HEK293 (cell line): Measurements from ENCODE around the gene DYNLT3.

Experiments
- CTCF ChIA-PET: fragments of 350-600 bp; formaldehyde crosslinking; extraction: SDS; loops from one replicate; lab custom pipeline; 2021; ENCODE audit warnings: antibody characterized with exemption; lab: Yijun Ruan, JAX
- POLR2A ChIA-PET: fragments of 300-600 bp; formaldehyde crosslinking; extraction: SDS; loops from one replicate; lab custom pipeline; 2020; ENCODE audit warnings: antibody characterized with exemption, inconsistent platforms; lab: Yijun Ruan, JAX
- H3K27ac ChIP-seq: fragments of 200-500 bp; sonication (Bioruptor generic); 2 replicates; pipeline ENCODE4 v1.5.1; 2014; ENCODE audit warnings: low read depth, low read length, control low read depth, inconsistent platforms; ENCODE audit errors: extremely low read depth
- H3K36me3 ChIP-seq, 2 experiments: fragments of 200-500 bp in 1 of 2; sonication (Bioruptor generic) in 1 of 2; 1 replicate in 1 of 2; 2 replicates in 1 of 2; pipeline ENCODE4 v1.5.1; 2014 to 2017; ENCODE audit warnings: inconsistent platforms in 2 of 2, low read length in 2 of 2; ENCODE audit not compliant: control insufficient read depth in 2 of 2, insufficient read depth in 1 of 2
- H3K4me1 ChIP-seq: fragments of 200-500 bp; sonication (Bioruptor generic); 2 replicates; pipeline ENCODE4 v1.5.1; 2014; ENCODE audit warnings: mild to moderate bottlenecking, low read length, inconsistent platforms; ENCODE audit not compliant: control insufficient read depth, insufficient read depth
- H3K4me3 ChIP-seq: 2 replicates; pipeline ENCODE4 v1.5.1; 2011; ENCODE audit warnings: low read depth, mild to moderate bottlenecking, control low read depth, low read length, moderate library complexity
- H3K9me3 ChIP-seq: fragments of 200-500 bp; sonication (Bioruptor generic); 2 replicates; pipeline ENCODE4 v1.5.1; 2014; ENCODE audit warnings: low read depth, low read length, inconsistent platforms; ENCODE audit not compliant: control insufficient read depth, insufficient read depth
- FEZF1 ChIP-seq: fragments of 450-650 bp; formaldehyde crosslinking; IDR thresholded peaks from 2 replicates; pipeline ENCODE4 v1.5.1; 2016; ENCODE audit warnings: missing biosample characterization, missing genetic modification characterization
- IKZF3 ChIP-seq: fragments of 450-650 bp; IDR thresholded peaks from 2 replicates; pipeline ENCODE4 v1.5.0; 2018; ENCODE audit warnings: missing biosample characterization, mild to moderate bottlenecking, missing genetic modification characterization, moderate library complexity
- KLF8 ChIP-seq: fragments of 450-650 bp; formaldehyde crosslinking; IDR thresholded peaks from 2 replicates; pipeline ENCODE4 v1.5.1; 2016; ENCODE audit warnings: missing biosample characterization, missing genetic modification characterization
- PRDM1 ChIP-seq: fragments of 450-650 bp; formaldehyde crosslinking; IDR thresholded peaks from 2 replicates; pipeline ENCODE4; 2016; ENCODE audit warnings: missing biosample characterization, missing genetic modification characterization
- SCRT1 ChIP-seq: fragments of 450-650 bp; formaldehyde crosslinking; IDR thresholded peaks from 2 replicates; pipeline ENCODE4 v1.5.1; 2016; ENCODE audit warnings: missing biosample characterization, missing genetic modification characterization, borderline replicate concordance
- ZBTB21 ChIP-seq: fragments of 450-650 bp; formaldehyde crosslinking; IDR thresholded peaks from 2 replicates; pipeline ENCODE4 v1.5.1; 2017; ENCODE audit warnings: missing biosample characterization, missing genetic modification characterization
- ZNF133 ChIP-seq: fragments of 450-650 bp; formaldehyde crosslinking; IDR thresholded peaks from 2 replicates; pipeline ENCODE4 v1.5.1; 2016; ENCODE audit warnings: missing biosample characterization, missing genetic modification characterization
- ZNF292 ChIP-seq: fragments of 450-650 bp; formaldehyde crosslinking; IDR thresholded peaks from 2 replicates; pipeline ENCODE4 v1.5.1; 2016; ENCODE audit warnings: low read depth, missing biosample characterization, missing genetic modification characterization, borderline replicate concordance
- ZNF335 ChIP-seq: fragments of 450-650 bp; formaldehyde crosslinking; conservative IDR thresholded peaks from 2 replicates; pipeline ENCODE4 v1.5.1; 2016; ENCODE audit warnings: missing biosample characterization, missing genetic modification characterization
- ZNF341 ChIP-seq: fragments of 450-650 bp; formaldehyde crosslinking; IDR thresholded peaks from 2 replicates; pipeline ENCODE4; 2016; ENCODE audit warnings: low read depth, missing biosample characterization, missing genetic modification characterization
- ZNF366 ChIP-seq: fragments of 450-650 bp; formaldehyde crosslinking; conservative IDR thresholded peaks from 2 replicates; pipeline ENCODE4 v1.5.1; 2016; ENCODE audit warnings: missing biosample characterization, missing genetic modification characterization
- ZNF416 ChIP-seq: fragments of 450-650 bp; formaldehyde crosslinking; IDR thresholded peaks from 2 replicates; pipeline ENCODE4 v1.5.1; 2016; ENCODE audit warnings: missing biosample characterization, missing genetic modification characterization
- ZNF596 ChIP-seq: fragments of 450-650 bp; IDR thresholded peaks from 2 replicates; pipeline ENCODE4 v1.5.0; 2018; ENCODE audit warnings: missing biosample characterization, mild to moderate bottlenecking, missing genetic modification characterization, moderate library complexity
- ZNF629 ChIP-seq: fragments of 450-650 bp; formaldehyde crosslinking; IDR thresholded peaks from 2 replicates; pipeline ENCODE4 v1.5.1; 2017; ENCODE audit warnings: missing biosample characterization, missing genetic modification characterization
- ZNF658 ChIP-seq: fragments of 450-650 bp; formaldehyde crosslinking; IDR thresholded peaks from 2 replicates; pipeline ENCODE4; 2016; ENCODE audit warnings: missing biosample characterization, missing genetic modification characterization
- ZNF660 ChIP-seq: fragments of 450-650 bp; IDR thresholded peaks from 2 replicates; pipeline ENCODE4 v1.5.1; 2018; ENCODE audit warnings: missing biosample characterization, mild to moderate bottlenecking, missing genetic modification characterization
- ZNF76 ChIP-seq: fragments of 450-650 bp; formaldehyde crosslinking; IDR thresholded peaks from 2 replicates; pipeline ENCODE4; 2016; ENCODE audit warnings: low read depth, missing biosample characterization, missing genetic modification characterization, borderline replicate concordance
- ZNF843 ChIP-seq: fragments of 450-650 bp; formaldehyde crosslinking; IDR thresholded peaks from 2 replicates; pipeline ENCODE4 v1.5.1; 2016; ENCODE audit warnings: missing biosample characterization, missing genetic modification characterization
- ZSCAN30 ChIP-seq: fragments of 450-650 bp; IDR thresholded peaks from 2 replicates; pipeline ENCODE4 v1.5.1; 2018; ENCODE audit warnings: missing biosample characterization, mild to moderate bottlenecking, missing genetic modification characterization, moderate library complexity
- ZXDB ChIP-seq: fragments of 450-650 bp; formaldehyde crosslinking; IDR thresholded peaks from 2 replicates; pipeline ENCODE4 v1.5.1; 2016; ENCODE audit warnings: missing biosample characterization, missing genetic modification characterization
- TF ChIP-seq, protein P1 (sequence below): fragments of 450-650 bp; formaldehyde crosslinking; IDR thresholded peaks from 2 replicates; pipeline ENCODE4 v1.5.1; 2017; ENCODE audit warnings: missing biosample characterization, missing genetic modification characterization
- TF ChIP-seq, protein P2 (sequence below): fragments of 450-650 bp; formaldehyde crosslinking; IDR thresholded peaks from 2 replicates; pipeline ENCODE4 v1.5.1; 2016; ENCODE audit warnings: missing biosample characterization, missing genetic modification characterization
- TF ChIP-seq, protein P3 (sequence below): fragments of 450-650 bp; formaldehyde crosslinking; IDR thresholded peaks from 2 replicates; pipeline ENCODE4 v1.5.1; 2017; ENCODE audit warnings: missing biosample characterization, missing genetic modification characterization

Gene DYNLT3

DNA sequence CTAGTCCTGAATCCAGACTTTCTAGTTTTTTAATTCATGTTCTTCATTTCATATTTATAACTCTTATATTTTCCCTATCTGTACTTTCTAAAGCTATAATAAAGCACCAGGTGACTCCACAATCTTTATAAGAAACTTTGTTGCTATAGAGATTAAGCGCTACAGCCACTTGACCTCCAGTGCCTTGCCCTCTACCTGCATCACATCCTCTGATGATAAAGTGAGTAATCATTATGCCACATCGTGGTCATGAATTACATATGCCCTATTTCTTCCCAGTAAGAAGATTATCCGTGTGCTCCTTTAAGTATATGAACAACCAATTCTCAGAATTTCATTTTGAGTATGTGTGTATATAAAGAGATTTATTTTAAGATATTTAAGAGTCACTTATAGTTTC is 6.8 kb upstream of the DYNLT3 start (continued):
- TF ChIP-seq ZNF292 (tag by site-specific recombination) (no peak), ZSCAN30 (tag by site-specific recombination) (no peak), ZNF133 (tag by site-specific recombination) (no peak), KLF8 (tag by site-specific recombination) (no peak)
- TF ChIP-seq, protein P1, sequence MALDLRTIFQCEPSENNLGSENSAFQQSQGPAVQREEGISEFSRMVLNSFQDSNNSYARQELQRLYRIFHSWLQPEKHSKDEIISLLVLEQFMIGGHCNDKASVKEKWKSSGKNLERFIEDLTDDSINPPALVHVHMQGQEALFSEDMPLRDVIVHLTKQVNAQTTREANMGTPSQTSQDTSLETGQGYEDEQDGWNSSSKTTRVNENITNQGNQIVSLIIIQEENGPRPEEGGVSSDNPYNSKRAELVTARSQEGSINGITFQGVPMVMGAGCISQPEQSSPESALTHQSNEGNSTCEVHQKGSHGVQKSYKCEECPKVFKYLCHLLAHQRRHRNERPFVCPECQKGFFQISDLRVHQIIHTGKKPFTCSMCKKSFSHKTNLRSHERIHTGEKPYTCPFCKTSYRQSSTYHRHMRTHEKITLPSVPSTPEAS = no peak

DNA sequence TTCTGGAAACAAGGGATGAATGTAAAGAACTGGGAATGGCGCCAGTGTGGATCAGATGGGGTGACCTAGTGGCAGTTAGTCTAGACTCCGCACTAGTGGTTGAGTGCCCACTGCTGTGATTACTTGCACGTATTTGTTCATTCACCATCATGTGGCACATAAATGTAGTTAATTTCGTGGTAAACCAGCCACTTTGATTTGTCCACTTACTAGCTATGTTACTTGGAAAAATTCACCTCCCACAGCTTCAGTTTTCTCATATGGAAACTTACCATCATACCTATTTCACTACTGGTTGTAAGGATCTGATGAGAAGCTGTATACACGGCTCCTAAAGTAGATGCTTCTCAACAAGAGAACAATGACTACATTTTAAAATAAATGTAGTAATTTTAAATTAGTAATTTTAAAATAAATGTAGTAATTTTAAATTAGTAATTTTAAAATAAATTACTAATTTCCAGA is 394 bp upstream of the DYNLT3 start:
- CTCF ChIA-PET = interaction anchor here (0.7 to 1.4 kb wide), 2 partner anchors 23 to 61 kb away, joined by 3 to 5 read pairs; no protein-coding TSS in a partner anchor

DNA sequence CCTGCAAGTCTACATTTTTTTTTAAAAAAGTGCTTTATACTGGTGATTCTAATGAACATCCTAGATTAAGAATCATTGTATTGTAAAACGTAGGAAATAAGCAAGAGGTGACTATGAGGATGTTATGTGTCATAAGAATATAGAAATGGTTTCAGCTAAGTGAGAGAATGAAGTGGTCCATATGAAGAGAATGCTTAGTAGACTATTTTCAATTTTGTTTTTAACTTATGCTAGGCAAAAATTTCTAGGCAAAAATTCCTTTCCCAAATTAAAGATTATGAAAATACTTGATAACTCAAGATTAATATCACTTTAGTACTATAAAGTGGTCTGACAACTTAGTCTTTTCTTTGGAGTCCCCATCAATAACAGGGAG is 825 bp downstream of the DYNLT3 start:
- no peaks in the 10 kb centered on the region for H3K4me1 ChIP-seq
- peak overlapping the region; percentile 64 for H3K27ac ChIP-seq
- CTCF ChIA-PET = interaction anchor here (1.0 kb wide), 1 partner anchor 21 kb away, joined by 3 read pairs; no protein-coding TSS in a partner anchor
- no peaks in the 10 kb centered on the region for H3K36me3 ChIP-seq
- POLR2A ChIA-PET = interaction anchor here (1.0 kb wide), 1 partner anchor 13 kb away, joined by 7 read pairs; no protein-coding TSS in a partner anchor
- TF ChIP-seq, protein P2, sequence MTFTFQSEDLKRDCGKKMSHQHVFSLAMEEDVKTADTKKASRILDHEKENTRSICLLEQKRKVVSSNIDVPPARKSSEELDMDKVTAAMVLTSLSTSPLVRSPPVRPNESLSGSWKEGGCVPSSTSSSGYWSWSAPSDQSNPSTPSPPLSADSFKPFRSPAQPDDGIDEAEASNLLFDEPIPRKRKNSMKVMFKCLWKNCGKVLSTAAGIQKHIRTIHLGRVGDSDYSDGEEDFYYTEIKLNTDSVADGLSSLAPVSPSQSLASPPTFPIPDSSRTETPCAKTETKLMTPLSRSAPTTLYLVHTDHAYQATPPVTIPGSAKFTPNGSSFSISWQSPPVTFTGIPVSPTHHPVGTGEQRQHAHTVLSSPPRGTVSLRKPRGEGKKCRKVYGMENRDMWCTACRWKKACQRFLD (tag by site-specific recombination) = no peak
- TF ChIP-seq ZNF335 (tag by site-specific recombination) = 0 out of 2 replicates have a peak, but pooled peaks have one; percentile 10
- H3K9me3 ChIP-seq = no peaks in the 10 kb centered on the region
- H3K4me3 ChIP-seq = peak overlapping the region; percentile 64

More for the DNA sequence above, 394 bp upstream of the DYNLT3 start:
- Histone ChIP-seq H3K9me3 (no peaks in the 10 kb centered on the region), H3K36me3 (no peaks in the 10 kb centered on the region), H3K27ac (peak overlapping the region; percentile 64; the same call in 1 of the 2 replicates), H3K4me3 (peak overlapping the region; percentile 64), H3K4me1 (no peaks in the 10 kb centered on the region)
- TF ChIP-seq SCRT1 = no peak
- TF ChIP-seq ZNF366 = peak; percentile 88
- TF ChIP-seq ZNF341 (tag by site-specific recombination) = peak; percentile 50; the same call in 1 of the 2 replicates
- no peak for TF ChIP-seq ZNF416 (tag by site-specific recombination)
- no peak for TF ChIP-seq ZNF596 (tag by site-specific recombination)
- TF ChIP-seq PRDM1 (tag by site-specific recombination) = 0 out of 2 replicates have a peak, but pooled peaks have one; percentile 18
- TF ChIP-seq ZNF76 (tag by site-specific recombination) = no peak
- TF ChIP-seq ZNF629 (tag by site-specific recombination) = peak; percentile 6; the same call in 1 of the 2 replicates
- peak; percentile 78; the same call in 1 of the 2 replicates for TF ChIP-seq IKZF3 (tag by site-specific recombination)
- TF ChIP-seq ZXDB (tag by site-specific recombination) = peak; percentile 6
- 0 out of 2 replicates have a peak, but pooled peaks have one; percentile 0 for TF ChIP-seq FEZF1 (tag by site-specific recombination)
- TF ChIP-seq ZNF660 (tag by site-specific recombination) = 0 out of 2 replicates have a peak, but pooled peaks have one; percentile 1
- TF ChIP-seq, protein P3, sequence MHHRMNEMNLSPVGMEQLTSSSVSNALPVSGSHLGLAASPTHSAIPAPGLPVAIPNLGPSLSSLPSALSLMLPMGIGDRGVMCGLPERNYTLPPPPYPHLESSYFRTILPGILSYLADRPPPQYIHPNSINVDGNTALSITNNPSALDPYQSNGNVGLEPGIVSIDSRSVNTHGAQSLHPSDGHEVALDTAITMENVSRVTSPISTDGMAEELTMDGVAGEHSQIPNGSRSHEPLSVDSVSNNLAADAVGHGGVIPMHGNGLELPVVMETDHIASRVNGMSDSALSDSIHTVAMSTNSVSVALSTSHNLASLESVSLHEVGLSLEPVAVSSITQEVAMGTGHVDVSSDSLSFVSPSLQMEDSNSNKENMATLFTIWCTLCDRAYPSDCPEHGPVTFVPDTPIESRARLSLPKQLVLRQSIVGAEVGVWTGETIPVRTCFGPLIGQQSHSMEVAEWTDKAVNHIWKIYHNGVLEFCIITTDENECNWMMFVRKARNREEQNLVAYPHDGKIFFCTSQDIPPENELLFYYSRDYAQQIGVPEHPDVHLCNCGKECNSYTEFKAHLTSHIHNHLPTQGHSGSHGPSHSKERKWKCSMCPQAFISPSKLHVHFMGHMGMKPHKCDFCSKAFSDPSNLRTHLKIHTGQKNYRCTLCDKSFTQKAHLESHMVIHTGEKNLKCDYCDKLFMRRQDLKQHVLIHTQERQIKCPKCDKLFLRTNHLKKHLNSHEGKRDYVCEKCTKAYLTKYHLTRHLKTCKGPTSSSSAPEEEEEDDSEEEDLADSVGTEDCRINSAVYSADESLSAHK (tag by site-specific recombination) = no peak
- peak; percentile 9; the same call in 1 of the 2 replicates for TF ChIP-seq ZBTB21 (tag by site-specific recombination)
- no peak for TF ChIP-seq ZNF843
- no peak for TF ChIP-seq ZNF658 (tag by site-specific recombination)
- POLR2A ChIA-PET = no interaction called here
